HepG2 (cell line): ENCODE results near the gene LMCD1. TPM values are rescaled to one million over a fixed set of nuclear protein-coding genes. Genes with fewer than 3 reads are reported as not detected.

ENCODE experiments used
- ARID5B ChIP-seq: IDR thresholded peaks from 2 replicates; pipeline ENCODE4 v1.4.0; 2020; ENCODE audit warnings: mild to moderate bottlenecking, missing genetic modification reagents
- ATAD3A ChIP-seq: sonication (generic); formaldehyde crosslinking; IDR thresholded peaks from 2 replicates; pipeline ENCODE4 v1.4.0; 2020; ENCODE audit warnings: missing genetic modification reagents
- ETV6 ChIP-seq: sonication (generic); formaldehyde crosslinking; conservative IDR thresholded peaks from 2 replicates; pipeline ENCODE4 v1.4.0; 2020; ENCODE audit warnings: missing genetic modification reagents
- HNF4A ChIP-seq: sonication (generic); formaldehyde crosslinking; IDR thresholded peaks from 2 replicates; pipeline ENCODE4 v1.4.0; 2020; ENCODE audit warnings: missing genetic modification reagents
- KLF16 ChIP-seq, 2 experiments: sonication (generic) in 1 of 2; formaldehyde crosslinking in 1 of 2; IDR thresholded peaks; 2 replicates each; pipeline versions ENCODE4 v1.6.1 to v1.8.0; 2016 to 2023; ENCODE audit warnings: missing genetic modification reagents in 2 of 2, missing compliant biosample characterization in 1 of 2
- NFE2L2 ChIP-seq: fragments of 150-350 bp; IDR thresholded peaks from 2 replicates; pipeline ENCODE4 v1.6.1; 2014; ENCODE audit warnings: low read length
- RFX5 ChIP-seq: IDR thresholded peaks from 2 replicates; pipeline ENCODE4 v1.6.1; 2011; ENCODE audit warnings: low read depth, low read length, improper control_type of control experiment
- TMF1 ChIP-seq: sonication (generic); formaldehyde crosslinking; IDR thresholded peaks from 2 replicates; pipeline ENCODE4 v1.8.1; 2022; ENCODE audit warnings: low read depth, missing genetic modification reagents
- ZFP1 ChIP-seq: IDR thresholded peaks from 2 replicates; pipeline ENCODE4 v1.6.1; 2016
- ZKSCAN8 ChIP-seq: IDR thresholded peaks from 2 replicates; pipeline ENCODE4 v1.6.1; 2016; ENCODE audit warnings: borderline replicate concordance, missing genetic modification reagents, missing compliant biosample characterization
- ZMYM4 ChIP-seq: sonication (generic); formaldehyde crosslinking; IDR thresholded peaks from 2 replicates; pipeline ENCODE4 v1.8.1; 2023; ENCODE audit warnings: mild to moderate bottlenecking, missing genetic modification reagents
- ZNF12 ChIP-seq: sonication (generic); formaldehyde crosslinking; IDR thresholded peaks from 2 replicates; pipeline ENCODE4 v1.5.0; 2020; ENCODE audit warnings: missing genetic modification reagents
- ZNF224 ChIP-seq: sonication (generic); formaldehyde crosslinking; IDR thresholded peaks from 2 replicates; pipeline ENCODE4 v1.5.0; 2020; ENCODE audit warnings: mild to moderate bottlenecking, missing genetic modification reagents
- ZNF367 ChIP-seq: sonication (generic); formaldehyde crosslinking; IDR thresholded peaks from 2 replicates; pipeline ENCODE4 v1.4.0; 2020; ENCODE audit warnings: missing genetic modification reagents, borderline replicate concordance
- ZNF383 ChIP-seq: sonication (generic); formaldehyde crosslinking; IDR thresholded peaks from 2 replicates; pipeline ENCODE4 v1.4.0; 2020; ENCODE audit warnings: missing genetic modification reagents, mild to moderate bottlenecking, borderline replicate concordance
- ZNF841 ChIP-seq: sonication (generic); formaldehyde crosslinking; IDR thresholded peaks from 2 replicates; pipeline ENCODE4 v1.8.1; 2023; ENCODE audit warnings: missing genetic modification reagents, borderline replicate concordance
- ZSCAN5A ChIP-seq: sonication (generic); formaldehyde crosslinking; IDR thresholded peaks from 2 replicates; pipeline ENCODE4 v1.8.0; 2022; ENCODE audit warnings: mild to moderate bottlenecking, missing genetic modification reagents, borderline replicate concordance
- polyA plus RNA-seq, 8 experiments: library from polyadenylated mRNA; depleted of rRNA in 3 of 8; stranded (reverse) in 7 of 8; unstranded in 1 of 8; fragments of >200 nt; fragmentation: Illumina TruSeq in 4 of 8; extraction: Trizol in 4 of 8; gene quantifications; 2 replicates each; pipeline versions ENCODE4 v1.2.1 to v1.2.3, GENCODE V29; 2011 to 2016; ENCODE audit warnings: low read depth in 4 of 8, missing spikeins in 1 of 8, mixed read lengths in 1 of 8; ENCODE audit not compliant: insufficient read depth in 1 of 8
- total RNA-seq, 5 experiments: library from RNA; depleted of rRNA; stranded (reverse); fragments of >200 nt; fragmentation: Illumina TruSeq; extraction: Trizol; gene quantifications; 2 replicates each; pipeline ENCODE4 v1.2.3, GENCODE V29; 2016; ENCODE audit warnings: low read depth in 1 of 5
- TF ChIP-seq, protein P1 (sequence below), 2 experiments: fragments of 450-650 bp in 1 of 2; sonication (generic) in 1 of 2; formaldehyde crosslinking; IDR thresholded peaks; 2 replicates each; pipeline versions ENCODE4 v1.5.0 to v1.8.0; 2020 to 2022; ENCODE audit warnings: mild to moderate bottlenecking in 1 of 2, missing genetic modification reagents in 1 of 2
- TF ChIP-seq, protein P2 (sequence below): sonication (generic); formaldehyde crosslinking; IDR thresholded peaks from 2 replicates; pipeline ENCODE4 v1.4.0; 2020; ENCODE audit warnings: low read depth, mild to moderate bottlenecking, missing genetic modification reagents
- TF ChIP-seq, protein P3 (sequence below): sonication (generic); formaldehyde crosslinking; IDR thresholded peaks from 2 replicates; pipeline ENCODE4 v1.9.0; 2021; ENCODE audit warnings: missing genetic modification reagents, borderline replicate concordance
- TF ChIP-seq, protein P4 (sequence below): sonication (generic); formaldehyde crosslinking; IDR thresholded peaks from 2 replicates; pipeline ENCODE4 v1.8.1; 2023; ENCODE audit warnings: mild to moderate bottlenecking, missing genetic modification reagents, borderline replicate concordance

The LMCD1 gene
- total and polyA plus RNA-seq, 2 of the 13 experiments (the other 11 are each of a cell fraction or from before 2014, with no cell fraction given), result 6.2 to 7.1 TPM

DNA sequence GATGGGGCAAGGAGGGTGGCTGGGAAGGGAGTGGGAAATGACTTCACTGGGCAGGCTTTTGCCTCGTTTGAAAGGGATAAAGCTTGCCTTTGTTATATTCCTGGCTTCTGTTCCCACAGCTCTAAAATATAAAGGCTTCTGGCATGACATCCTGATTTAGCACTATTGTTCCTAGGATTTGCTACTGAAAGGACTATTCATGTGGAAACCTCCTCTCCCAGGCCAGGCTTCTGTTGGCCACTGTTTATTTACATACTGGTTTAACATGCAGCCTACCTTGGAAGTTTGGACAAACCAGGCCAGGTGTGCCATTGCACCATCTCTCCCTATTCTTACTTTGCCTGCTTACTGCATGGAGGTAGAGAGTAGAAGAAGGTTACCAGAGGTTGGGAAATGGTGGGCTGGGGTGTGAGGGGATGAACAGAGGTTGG, 2.4 kb upstream of the LMCD1 start (continued):
- TF ChIP-seq ZKSCAN8 (no peak), ZNF367 (no peak), ZMYM4 (0 out of 2 replicates have a peak, but pooled peaks have one; percentile 35), RFX5 (no peak), ZSCAN5A (no peak), ZNF841 (CRISPR knock-in tag) (no peak), TMF1 (CRISPR knock-in tag) (no peak), ZNF383 (no peak), ETV6 (CRISPR knock-in tag) (no peak), ATAD3A (CRISPR knock-in tag) (no peak), ARID5B (CRISPR knock-in tag) (peak; percentile 71), NFE2L2 (no peak), ZNF12 (CRISPR knock-in tag) (no peak), HNF4A (CRISPR knock-in tag) (no peak), ZFP1 (CRISPR knock-in tag) (no peak), KLF16 (CRISPR knock-in tag; IDR thresholded peaks at IDR 0.05) (no peak), ZNF224 (CRISPR knock-in tag) (no peak)
- TF ChIP-seq, protein P1, sequence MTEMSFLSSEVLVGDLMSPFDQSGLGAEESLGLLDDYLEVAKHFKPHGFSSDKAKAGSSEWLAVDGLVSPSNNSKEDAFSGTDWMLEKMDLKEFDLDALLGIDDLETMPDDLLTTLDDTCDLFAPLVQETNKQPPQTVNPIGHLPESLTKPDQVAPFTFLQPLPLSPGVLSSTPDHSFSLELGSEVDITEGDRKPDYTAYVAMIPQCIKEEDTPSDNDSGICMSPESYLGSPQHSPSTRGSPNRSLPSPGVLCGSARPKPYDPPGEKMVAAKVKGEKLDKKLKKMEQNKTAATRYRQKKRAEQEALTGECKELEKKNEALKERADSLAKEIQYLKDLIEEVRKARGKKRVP (CRISPR knock-in tag; IDR thresholded peaks at IDR 0.05), result peak in 1 of 2 experiments; percentile 23; a peak in 1 of 4 replicates
- TF ChIP-seq, protein P2, sequence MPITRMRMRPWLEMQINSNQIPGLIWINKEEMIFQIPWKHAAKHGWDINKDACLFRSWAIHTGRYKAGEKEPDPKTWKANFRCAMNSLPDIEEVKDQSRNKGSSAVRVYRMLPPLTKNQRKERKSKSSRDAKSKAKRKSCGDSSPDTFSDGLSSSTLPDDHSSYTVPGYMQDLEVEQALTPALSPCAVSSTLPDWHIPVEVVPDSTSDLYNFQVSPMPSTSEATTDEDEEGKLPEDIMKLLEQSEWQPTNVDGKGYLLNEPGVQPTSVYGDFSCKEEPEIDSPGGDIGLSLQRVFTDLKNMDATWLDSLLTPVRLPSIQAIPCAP (CRISPR knock-in tag), result no peak
- TF ChIP-seq, protein P3, sequence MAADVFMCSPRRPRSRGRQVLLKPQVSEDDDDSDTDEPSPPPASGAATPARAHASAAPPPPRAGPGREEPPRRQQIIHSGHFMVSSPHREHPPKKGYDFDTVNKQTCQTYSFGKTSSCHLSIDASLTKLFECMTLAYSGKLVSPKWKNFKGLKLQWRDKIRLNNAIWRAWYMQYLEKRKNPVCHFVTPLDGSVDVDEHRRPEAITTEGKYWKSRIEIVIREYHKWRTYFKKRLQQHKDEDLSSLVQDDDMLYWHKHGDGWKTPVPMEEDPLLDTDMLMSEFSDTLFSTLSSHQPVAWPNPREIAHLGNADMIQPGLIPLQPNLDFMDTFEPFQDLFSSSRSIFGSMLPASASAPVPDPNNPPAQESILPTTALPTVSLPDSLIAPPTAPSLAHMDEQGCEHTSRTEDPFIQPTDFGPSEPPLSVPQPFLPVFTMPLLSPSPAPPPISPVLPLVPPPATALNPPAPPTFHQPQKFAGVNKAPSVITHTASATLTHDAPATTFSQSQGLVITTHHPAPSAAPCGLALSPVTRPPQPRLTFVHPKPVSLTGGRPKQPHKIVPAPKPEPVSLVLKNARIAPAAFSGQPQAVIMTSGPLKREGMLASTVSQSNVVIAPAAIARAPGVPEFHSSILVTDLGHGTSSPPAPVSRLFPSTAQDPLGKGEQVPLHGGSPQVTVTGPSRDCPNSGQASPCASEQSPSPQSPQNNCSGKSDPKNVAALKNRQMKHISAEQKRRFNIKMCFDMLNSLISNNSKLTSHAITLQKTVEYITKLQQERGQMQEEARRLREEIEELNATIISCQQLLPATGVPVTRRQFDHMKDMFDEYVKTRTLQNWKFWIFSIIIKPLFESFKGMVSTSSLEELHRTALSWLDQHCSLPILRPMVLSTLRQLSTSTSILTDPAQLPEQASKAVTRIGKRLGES (CRISPR knock-in tag), result no peak
- TF ChIP-seq, protein P4, sequence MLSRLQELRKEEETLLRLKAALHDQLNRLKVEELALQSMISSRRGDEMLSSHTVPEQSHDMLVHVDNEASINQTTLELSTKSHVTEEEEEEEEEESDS (CRISPR knock-in tag), result no peak
